ENCODE data around the gene PCDH9. TPM values are rescaled to one million over a fixed set of nuclear protein-coding genes. Genes with fewer than 3 reads are reported as not detected.

PCDH9 gene
- total and polyA plus RNA-seq, 10 of the 15 experiments (the other 5 are each of a cell fraction or from before 2014, with no cell fraction given): 0.02 to 2.3 (median 0.05) TPM; not detected in 1

- no peak for TF ChIP-seq DPF2 (IDR thresholded peaks at IDR 0.05)
Measured at GRCh38 chr13:67275351-67275960, 45.3 kb upstream of the PCDH9 start (continued).

- intact Hi-C loops (cut with micrococcal nuclease; ENCODE audit: unreplicated experiment): no loop called here
- FAIRE-seq (no peak), DNase-seq (ENCODE audit: low read depth, low spot score) (no peak), ATAC-seq (no peak)
- SMC1A ChIA-PET (ENCODE audit: uncharacterized antibody, unreplicated experiment): interaction anchor here (1.0 kb wide), 1 partner anchor 9 kb away, joined by 3 read pairs; no protein-coding TSS in a partner anchor
- RAD21 ChIA-PET (ENCODE audit: unreplicated experiment): no interaction called here
- Histone ChIP-seq H3K4me3 (no peak overlapping the region), H3K27me3 (replicated peaks in 1 of 2; ENCODE audit: control insufficient read depth in 2 of 2, insufficient read depth in 2 of 2, low read length in 1 of 2) (no peaks in the 10 kb centered on the region), H3K9me3 (replicated peaks; ENCODE audit: control insufficient read depth, insufficient read depth, low read length) (no peaks in the 10 kb centered on the region), H3K27ac (ENCODE audit: control insufficient read depth, insufficient read depth) (no peak overlapping the region), H2AFZ (ENCODE audit: control insufficient read depth, low read depth, low read length) (no peak overlapping the region), H3K4me1 (ENCODE audit: control insufficient read depth, insufficient read depth, low read length) (no peaks in the 10 kb centered on the region), H3K9ac (ENCODE audit: control insufficient read depth, insufficient read depth, low read length) (no peak overlapping the region), H3K36me3 (ENCODE audit: control insufficient read depth in 2 of 2, insufficient read depth in 2 of 2, low read length in 1 of 2) (no peaks in the 10 kb centered on the region), H3K4me2 (ENCODE audit: control insufficient read depth, insufficient read depth) (no peak overlapping the region), H4K20me1 (ENCODE audit: control insufficient read depth, insufficient read depth) (no peaks in the 10 kb centered on the region), H3K79me2 (ENCODE audit: control insufficient read depth, insufficient read depth, low read length) (no peaks in the 10 kb centered on the region)
- no TSS peak for BruUV-seq (replicated peaks)
- POLR2A ChIA-PET: no interaction called here
- WGBS (ENCODE audit: insufficient coverage, insufficient replicate concordance, low lambda C conversion rate, missing lambda C conversion rate): 0% methylated on average over 1 of the region's 1 CpG
- CTCF ChIA-PET: interaction anchor here (2.8 kb wide), 1 partner anchor 9 kb away, joined by 6 read pairs; no protein-coding TSS in a partner anchor
- in situ Hi-C loops (cut with MboI): no loop called here
- TF ChIP-seq NFIC (IDR thresholded peaks at IDR 0.05; ENCODE audit: low read depth, low read length): no peak
- no peak for TF ChIP-seq ZNF274 (IDR thresholded peaks at IDR 0.05; ENCODE audit: insufficient read depth, insufficient read length)
- TF ChIP-seq IKZF1 (conservative IDR thresholded peaks at IDR 0.05): no peak
- no peak for TF ChIP-seq GABPA (IDR thresholded peaks at IDR 0.05; ENCODE audit: low read depth)
- no peak for TF ChIP-seq MAX (IDR thresholded peaks at IDR 0.05; ENCODE audit: low read depth, low read length)
- TF ChIP-seq TCF3 (IDR thresholded peaks at IDR 0.05; ENCODE audit: borderline replicate concordance, insufficient read depth, low read depth, low read length): no peak
- TF ChIP-seq E4F1 (IDR thresholded peaks at IDR 0.05; ENCODE audit: borderline replicate concordance, partially characterized antibody): no peak
- TF ChIP-seq CBX3 (IDR thresholded peaks at IDR 0.05; ENCODE audit: borderline replicate concordance, low read depth): no peak
Measured at GRCh38 chr13:67273001-67273400, 42.9 kb upstream of the PCDH9 start.
